D341Med (cell line): ENCODE results near the gene AFP.
A peak's percentile ranks its signal among the peaks of the same experiment; 100 is the strongest.

Experiments used
- DNase-seq: peaks from one replicate; pipeline ENCODE4 v3.0.0; 2012; ENCODE audit warnings: low spot score

AFP gene

DNA sequence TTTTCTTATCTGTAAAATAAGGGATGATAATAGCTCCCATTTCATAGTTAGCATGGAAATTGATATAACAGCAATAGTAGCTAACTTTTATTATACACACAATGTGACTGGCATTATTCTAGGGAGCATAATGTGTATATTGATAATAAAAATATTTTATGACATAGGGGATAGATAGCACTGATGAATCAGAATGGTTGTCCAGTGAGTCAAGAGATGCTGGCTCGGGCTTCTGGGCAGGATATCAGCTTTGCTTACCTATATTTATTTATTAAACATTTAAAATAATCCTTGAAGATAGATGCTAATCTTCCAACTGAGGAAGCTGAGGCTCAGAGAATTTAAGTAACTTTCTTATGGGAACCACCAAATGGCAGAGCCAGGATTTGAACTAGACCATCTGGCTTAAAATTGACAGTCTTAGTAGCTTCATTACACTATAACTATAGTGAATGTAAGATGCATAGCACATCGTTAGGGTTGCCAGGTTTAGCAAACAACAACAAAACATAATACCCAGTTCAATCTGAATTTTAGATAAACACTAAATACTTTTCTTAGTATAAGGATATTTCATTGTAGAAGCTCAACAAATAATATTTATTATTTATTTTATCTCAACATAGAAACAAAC is 2.7 kb downstream of the AFP start:
- DNase-seq, result no peak

- DNase-seq, result no peak
Observed at GRCh38 chr4:73439445-73439844, 3.4 kb downstream of the AFP start.

DNA sequence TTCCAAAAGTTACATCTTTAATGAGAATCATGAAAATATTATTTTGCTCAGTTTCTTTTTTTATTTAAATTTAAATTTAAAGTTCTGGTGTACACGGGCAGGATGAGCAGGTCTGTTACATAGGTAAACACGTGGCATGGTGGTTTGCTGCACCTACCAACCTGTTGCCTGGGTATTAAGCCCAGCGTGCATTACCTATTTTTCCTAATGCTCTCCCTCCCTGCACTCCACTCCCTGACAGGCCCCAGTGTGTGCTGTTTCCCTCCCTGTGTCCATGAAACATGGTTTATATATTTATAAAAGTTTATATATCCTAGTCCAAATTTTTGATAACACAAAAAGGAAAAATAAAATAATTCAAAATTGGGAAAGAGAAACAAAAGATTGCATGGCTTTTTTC is 4.0 kb downstream of the AFP start:
- no peak for DNase-seq

DNA sequence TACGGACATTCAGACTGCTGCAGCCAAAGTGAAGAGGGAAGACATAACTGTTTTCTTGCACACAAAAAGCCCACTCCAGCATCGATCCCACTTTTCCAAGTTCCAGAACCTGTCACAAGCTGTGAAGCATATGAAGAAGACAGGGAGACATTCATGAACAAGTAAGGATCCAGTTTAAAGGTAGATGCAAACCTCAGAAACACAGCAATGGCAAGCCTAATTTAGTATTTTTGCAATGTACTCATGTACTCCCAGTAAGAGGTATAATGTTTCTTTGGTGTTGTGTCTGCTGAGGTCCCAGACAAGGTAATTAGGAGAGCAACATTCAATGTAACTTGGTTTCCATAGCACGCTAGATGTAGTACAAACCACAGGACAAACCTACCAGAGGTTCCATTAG is 4.6 kb downstream of the AFP start:
- no peak for DNase-seq

DNA sequence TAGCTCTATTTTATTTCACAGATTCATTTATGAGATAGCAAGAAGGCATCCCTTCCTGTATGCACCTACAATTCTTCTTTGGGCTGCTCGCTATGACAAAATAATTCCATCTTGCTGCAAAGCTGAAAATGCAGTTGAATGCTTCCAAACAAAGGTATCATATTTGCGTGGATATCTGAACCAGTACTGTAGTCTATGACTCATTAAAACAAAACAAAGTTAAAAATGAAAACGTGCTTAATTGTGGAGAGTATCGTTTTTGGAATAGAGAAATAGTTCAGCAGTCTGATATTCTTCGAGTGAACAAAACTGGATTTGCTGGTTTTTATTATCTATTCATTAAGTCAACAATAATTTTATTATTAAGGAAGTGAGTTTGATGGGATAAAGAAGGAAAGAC is 6.3 kb downstream of the AFP start:
- DNase-seq, result no peak

DNA sequence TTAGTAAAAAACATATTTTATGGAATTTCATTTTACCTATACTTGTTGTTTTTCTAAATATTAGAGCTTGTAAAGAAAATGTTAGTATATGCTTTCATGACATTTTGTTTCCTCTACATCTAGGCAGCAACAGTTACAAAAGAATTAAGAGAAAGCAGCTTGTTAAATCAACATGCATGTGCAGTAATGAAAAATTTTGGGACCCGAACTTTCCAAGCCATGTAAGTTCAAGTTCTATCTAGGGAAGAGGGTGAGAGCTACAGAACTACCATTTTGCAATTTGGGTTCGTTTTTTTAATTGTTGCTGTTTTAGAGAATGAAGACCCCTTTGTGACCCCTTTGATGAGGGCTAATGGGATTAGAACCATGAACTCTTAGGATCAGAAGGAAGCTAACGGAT is 7.2 kb downstream of the AFP start:
- DNase-seq, result no peak

- DNase-seq, result no peak
Observed at GRCh38 chr4:73445383-73446335, 9.6 kb downstream of the AFP start.

DNA sequence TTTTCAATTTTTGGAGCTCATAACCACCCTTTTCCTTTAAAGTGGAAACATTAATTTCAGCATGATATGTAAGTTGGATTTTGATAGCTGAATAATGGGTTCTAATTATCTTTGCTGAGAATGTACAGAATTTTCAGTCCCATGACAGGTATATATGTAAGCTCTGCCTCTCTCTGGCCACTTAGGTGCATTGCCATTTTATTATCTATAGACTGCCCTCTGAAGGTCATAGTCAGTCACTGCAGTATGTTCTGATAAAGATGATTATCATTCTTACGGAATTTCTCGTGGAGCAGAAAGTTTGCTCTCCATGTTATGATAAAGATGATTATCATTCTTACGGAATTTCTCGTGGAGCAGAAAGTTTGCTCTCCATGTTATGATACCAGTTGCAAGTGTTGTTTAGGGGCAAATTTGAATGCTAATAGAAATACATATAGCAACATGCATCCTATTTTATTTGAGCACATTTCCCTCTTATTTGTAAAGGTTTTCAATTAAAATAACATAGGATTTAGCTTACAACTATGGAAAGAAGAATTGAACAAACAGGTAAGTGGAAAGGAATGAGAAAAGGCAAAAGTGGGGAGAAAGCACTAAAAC is 10.4 kb downstream of the AFP start:
- peak; percentile 53 for DNase-seq

DNA sequence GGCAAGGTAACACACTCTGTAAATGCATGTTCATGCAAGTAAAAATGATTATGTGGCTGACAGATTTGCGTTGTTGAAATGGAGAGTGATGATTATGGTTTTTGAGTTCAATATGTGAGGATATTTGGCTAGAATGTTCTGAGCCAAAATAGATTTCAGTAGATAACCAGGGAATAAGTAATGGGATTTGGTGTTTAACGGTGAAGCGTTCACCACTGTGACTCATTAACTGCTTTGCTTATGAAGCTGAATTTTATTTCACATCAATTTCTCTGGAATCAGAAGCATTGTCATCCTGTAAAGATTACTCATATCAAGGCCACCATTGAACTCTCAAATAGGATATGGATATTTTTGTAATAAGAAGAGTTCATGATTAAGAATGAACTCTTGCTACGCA is 11.7 kb downstream of the AFP start:
- DNase-seq, result no peak

GRCh38 chr4:73448448-73449203 is 12.6 kb downstream of the AFP start:
- no peak for DNase-seq

GRCh38 chr4:73450398-73451004 is 14.5 kb downstream of the AFP start:
- DNase-seq, result no peak

GRCh38 chr4:73451404-73451803 is 15.4 kb downstream of the AFP start:
- DNase-seq, result no peak

DNA sequence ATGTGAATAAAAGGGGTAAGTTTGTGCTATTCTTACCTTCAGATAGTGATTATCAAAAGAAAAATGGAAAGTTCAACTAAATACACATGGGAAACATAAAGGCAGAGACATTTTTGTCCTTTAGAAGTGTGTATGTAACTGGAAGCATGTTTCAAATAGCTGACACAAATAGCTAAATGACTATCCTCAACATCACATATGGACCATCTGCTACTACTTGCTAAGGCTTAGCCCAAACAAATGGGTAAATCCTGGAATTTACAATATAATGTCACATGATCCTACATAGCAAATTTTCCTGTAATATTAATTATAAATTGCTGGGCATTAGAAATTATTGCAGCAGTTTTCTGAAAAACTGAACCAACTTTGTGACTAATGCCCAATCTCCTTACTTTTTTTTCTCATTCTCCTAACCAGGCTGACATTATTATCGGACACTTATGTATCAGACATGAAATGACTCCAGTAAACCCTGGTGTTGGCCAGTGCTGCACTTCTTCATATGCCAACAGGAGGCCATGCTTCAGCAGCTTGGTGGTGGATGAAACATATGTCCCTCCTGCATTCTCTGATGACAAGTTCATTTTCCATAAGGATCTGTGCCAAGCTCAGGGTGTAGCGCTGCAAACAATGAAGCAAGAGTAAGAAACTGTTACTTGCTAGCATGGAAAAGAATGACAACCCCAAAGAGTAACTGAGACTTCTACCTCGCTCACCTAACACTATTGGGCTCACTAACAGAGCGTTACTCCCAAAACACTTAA is 16.1 kb downstream of the AFP start:
- DNase-seq, result no peak

DNA sequence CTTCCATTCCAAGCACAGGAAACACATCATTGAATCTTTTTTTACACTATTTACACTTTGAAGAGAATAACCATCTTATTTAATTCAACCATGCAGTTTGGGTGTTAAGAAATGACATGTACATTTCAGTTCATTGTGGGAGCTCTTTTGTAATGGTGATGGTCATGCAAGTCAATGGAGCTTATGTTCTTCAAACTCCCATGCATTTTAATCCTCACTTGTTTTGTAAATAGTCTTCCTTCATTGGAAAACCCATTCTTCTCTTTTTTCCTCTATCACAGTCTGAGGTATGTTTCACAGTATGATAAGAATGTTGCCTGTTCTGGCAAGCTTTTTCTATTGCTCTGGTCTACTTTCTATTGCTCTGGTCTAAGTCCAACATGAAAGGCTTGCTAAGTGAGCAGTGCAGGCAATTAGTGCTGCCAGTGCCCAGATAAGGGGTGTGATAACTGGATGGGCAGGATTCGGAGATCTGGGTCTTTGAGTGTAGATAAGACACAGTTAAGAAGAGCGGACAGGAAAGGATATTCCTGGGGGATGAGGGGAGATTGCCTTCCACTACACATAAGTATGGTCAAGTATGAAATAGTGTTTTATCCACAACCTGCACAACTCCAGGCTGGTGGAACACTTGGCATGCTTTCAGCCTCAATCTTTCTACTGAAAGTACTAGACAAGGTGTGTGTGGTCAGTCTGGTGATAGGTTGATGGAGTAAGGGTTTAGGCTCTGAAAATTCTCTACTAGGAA is 17.1 kb downstream of the AFP start:
- DNase-seq, result no peak

GRCh38 chr4:73453701-73454005 is 17.6 kb downstream of the AFP start:
- DNase-seq, result no peak

DNA sequence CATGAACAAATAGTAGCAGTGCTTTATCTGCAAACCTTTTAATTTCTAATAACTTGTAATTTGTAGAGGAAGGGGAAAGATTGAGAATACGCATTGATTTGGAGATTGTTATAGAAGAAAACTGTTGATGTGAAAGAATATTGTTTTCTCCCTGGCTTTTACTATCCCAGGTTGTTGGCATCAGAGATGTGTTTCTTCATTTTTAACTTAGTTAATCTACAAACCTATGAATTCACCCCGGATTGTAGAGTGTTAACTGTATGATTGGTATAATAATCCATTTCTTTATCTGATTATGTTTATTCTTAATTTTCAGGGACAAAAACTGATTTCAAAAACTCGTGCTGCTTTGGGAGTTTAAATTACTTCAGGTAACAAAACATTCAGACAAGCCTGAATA is 18.9 kb downstream of the AFP start:
- DNase-seq, result no peak

DNA sequence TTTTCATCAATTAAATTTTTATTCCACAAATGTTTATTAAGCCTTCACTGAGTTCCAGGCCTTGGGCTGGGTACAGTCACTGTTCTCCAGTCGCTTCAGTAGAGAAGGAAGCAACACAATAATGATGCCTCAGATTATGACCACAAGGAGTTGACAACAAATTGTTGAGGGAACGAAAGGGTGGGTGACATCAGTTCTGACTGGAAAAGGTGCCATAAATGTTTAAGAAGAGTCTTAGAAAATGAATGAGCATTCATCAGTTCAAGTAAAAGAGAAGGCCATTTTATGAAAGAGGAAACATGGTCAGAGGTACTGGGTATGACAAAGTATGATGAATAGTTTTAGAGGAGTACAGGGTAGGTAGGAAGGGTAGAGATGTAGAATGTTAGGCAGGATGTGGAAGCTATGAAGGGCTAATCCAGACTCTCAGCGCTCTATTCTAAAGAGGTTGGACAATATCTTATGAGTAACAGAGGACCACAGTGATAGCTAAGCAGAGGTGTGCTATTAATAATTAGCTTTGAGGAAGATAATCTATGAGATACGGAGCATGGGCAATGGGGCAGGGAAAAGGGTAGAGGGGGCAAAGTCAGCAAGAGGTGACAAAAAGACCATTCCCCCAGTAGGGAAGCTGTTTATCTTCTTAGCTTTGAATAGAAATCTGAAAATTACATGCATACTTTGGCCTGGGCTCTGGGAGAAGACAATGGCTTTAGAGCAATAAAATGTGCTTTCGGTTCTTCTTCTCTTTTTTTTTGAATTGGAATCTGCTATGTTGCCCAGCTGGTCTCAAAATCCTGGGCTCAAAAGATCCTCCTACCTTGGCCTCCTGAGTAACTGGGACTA is 20.4 kb downstream of the AFP start:
- no peak for DNase-seq

- no peak for DNase-seq
Observed at GRCh38 chr4:73458184-73459047, 22.4 kb downstream of the AFP start.

GRCh38 chr4:73459048-73459421 is 23.0 kb downstream of the AFP start:
- no peak for DNase-seq
